Activated CD4-positive, alpha-beta T cell treated with anti-CD3 and anti-CD28 coated beads for 36 hours (primary cell): ENCODE measurements around the gene NEK7. TPM values are rescaled to one million over a fixed set of nuclear protein-coding genes. Genes with fewer than 3 reads are reported as not detected.

ENCODE experiments used
- ATAC-seq: fragments of 200-7000 bp; cut with Tn5 transposase; one replicate; pipeline ENCODE4 v1.10.0; 2021; ENCODE audit warnings: mild to moderate bottlenecking, moderate library complexity
- CTCF ChIA-PET: fragments of 350-600 bp; sonication (Branson Sonifier 250); formaldehyde crosslinking; loops from one replicate; lab custom pipeline; 2021; ENCODE audit warnings: antibody characterized with exemption; lab: Charles Lee
- POLR2A ChIA-PET: fragments of 350-600 bp; sonication (Branson Sonifier 250); formaldehyde crosslinking; loops from one replicate; lab custom pipeline; 2021; ENCODE audit warnings: antibody characterized with exemption, inconsistent platforms; lab: Charles Lee
- DNase-seq: peaks from one replicate; pipeline ENCODE4 v3.0.0-alpha.2; 2020
- H3K27ac Mint-ChIP-seq: one replicate; pipeline ENCODE4 v1.8.0; 2021; ENCODE audit warnings: mixed read lengths
- H3K27me3 Mint-ChIP-seq: one replicate; pipeline ENCODE4 v1.8.0; 2021; ENCODE audit warnings: mixed read lengths
- H3K36me3 Mint-ChIP-seq: one replicate; pipeline ENCODE4 v1.8.0; 2021; ENCODE audit warnings: low read depth, mixed read lengths
- H3K4me1 Mint-ChIP-seq: one replicate; pipeline ENCODE4 v1.8.0; 2021; ENCODE audit warnings: mixed read lengths
- H3K4me3 Mint-ChIP-seq: one replicate; pipeline ENCODE4 v1.8.0; 2021; ENCODE audit warnings: mild to moderate bottlenecking, moderate library complexity, mixed read lengths
- H3K9me3 Mint-ChIP-seq: one replicate; pipeline ENCODE4 v1.8.0; 2021; ENCODE audit warnings: low read depth, mixed read lengths
- intact Hi-C, 2 experiments: fragments of 100-400 bp; cut with DNase I in 1 of 2; cut with micrococcal nuclease in 1 of 2; formaldehyde crosslinking; loops; one replicate each; pipeline versions ENCODE4 v1.14.2 to v1.15.1; 2022 to 2024; cut with DNase I, micrococcal nuclease
- total RNA-seq, 2 experiments: library from RNA; stranded (reverse); gene quantifications; one replicate each; pipeline ENCODE4 v1.2.3, GENCODE V29; 2021

Gene NEK7
- total RNA-seq, 2 experiments from 2014 or later = 46.9 to 49.0 TPM

- H3K4me1 Mint-ChIP-seq = peaks cover 50% of the 10 kb centered on the region
- POLR2A ChIA-PET = no interaction called here
- intact Hi-C loops = loop anchor here in 1 of 2 experiments (10.0 kb wide), 2 partner anchors 271 to 361 kb away; no protein-coding TSS in a partner anchor
Observed at GRCh38 chr1:198253668-198254067, 96.9 kb downstream of the NEK7 start.

GRCh38 chr1:198254521-198254920 lies 97.7 kb downstream of the NEK7 start:
- Mint-ChIP-seq H3K36me3 (peaks cover 17% of the 10 kb centered on the region), H3K4me1 (peaks cover 58% of the 10 kb centered on the region), H3K27ac (no peak overlapping the region), H3K27me3 (peaks cover 2% of the 10 kb centered on the region), H3K9me3 (peaks cover 2% of the 10 kb centered on the region), H3K4me3 (no peak overlapping the region)
- intact Hi-C loops = loop anchor here in 1 of 2 experiments (10.0 kb wide), 2 partner anchors 270 to 360 kb away; no protein-coding TSS in a partner anchor
- ATAC-seq (no peak), DNase-seq (no peak)
- CTCF ChIA-PET = interaction anchor here (0.6 to 1.8 kb wide), 4 partner anchors 10 to 99 kb away, joined by 3 to 5 read pairs (median 4); no protein-coding TSS in a partner anchor
- POLR2A ChIA-PET = no interaction called here

More at GRCh38 chr1:198253668-198254067, 96.9 kb downstream of the NEK7 start:
- Mint-ChIP-seq H3K4me3 (peak overlapping the region; percentile 16), H3K9me3 (peaks cover 2% of the 10 kb centered on the region), H3K27me3 (peaks cover 2% of the 10 kb centered on the region), H3K36me3 (peaks cover 19% of the 10 kb centered on the region), H3K27ac (peak overlapping the region; percentile 79)
- CTCF ChIA-PET = interaction anchor here (0.6 kb wide), 1 partner anchor 411 kb away, joined by 4 read pairs; no protein-coding TSS in a partner anchor
- DNase-seq (peak; percentile 22), ATAC-seq (peak; percentile 88)

- H3K4me3 Mint-ChIP-seq = no peak overlapping the region
- H3K27me3 Mint-ChIP-seq = peaks cover 2% of the 10 kb centered on the region
- H3K4me1 Mint-ChIP-seq = peaks cover 63% of the 10 kb centered on the region
- H3K9me3 Mint-ChIP-seq = peaks cover 2% of the 10 kb centered on the region
- ATAC-seq (no peak), DNase-seq (no peak)
- intact Hi-C loops = loop anchor here (5.0 to 10.0 kb wide), 8 partner anchors 68 to 667 kb away; partner anchors contain the start of gene DENND1B (in 2 of the 2)
- H3K27ac Mint-ChIP-seq = no peak overlapping the region
- ChIA-PET CTCF (interaction anchor here (0.6 to 1.8 kb wide), 5 partner anchors 10 to 99 kb away, joined by 3 to 5 read pairs (median 3); no protein-coding TSS in a partner anchor), POLR2A (no interaction called here)
- peaks cover 17% of the 10 kb centered on the region for H3K36me3 Mint-ChIP-seq
Observed at GRCh38 chr1:198254948-198255347, 98.2 kb downstream of the NEK7 start.

- ATAC-seq (no peak), DNase-seq (no peak)
- intact Hi-C loops = loop anchor here (5.0 to 10.0 kb wide), 8 partner anchors 68 to 667 kb away; partner anchors contain the start of gene DENND1B (in 2 of the 2)
- CTCF ChIA-PET = interaction anchor here (0.9 to 1.8 kb wide), 3 partner anchors 9 to 90 kb away, joined by 3 to 5 read pairs (median 3); no protein-coding TSS in a partner anchor
- H3K27ac Mint-ChIP-seq = no peak overlapping the region
- H3K9me3 Mint-ChIP-seq = peaks cover 2% of the 10 kb centered on the region
- H3K4me1 Mint-ChIP-seq = peaks cover 69% of the 10 kb centered on the region
- peaks cover 19% of the 10 kb centered on the region for H3K36me3 Mint-ChIP-seq
- peaks cover 2% of the 10 kb centered on the region for H3K27me3 Mint-ChIP-seq
- H3K4me3 Mint-ChIP-seq = no peak overlapping the region
- POLR2A ChIA-PET = no interaction called here
Observed at GRCh38 chr1:198255784-198256183, 99.0 kb downstream of the NEK7 start.

GRCh38 chr1:198258491-198258890 lies 101.7 kb downstream of the NEK7 start:
- H3K27me3 Mint-ChIP-seq = peaks cover 2% of the 10 kb centered on the region
- intact Hi-C loops = loop anchor here (1.0 to 10.0 kb wide), 16 partner anchors 56 to 664 kb away; partner anchors contain the start of genes DENND1B (in 2 of the 2) and NEK7 (in 1 of the 2)
- H3K27ac Mint-ChIP-seq = peak overlapping the region; percentile 56
- peaks cover 2% of the 10 kb centered on the region for H3K9me3 Mint-ChIP-seq
- H3K36me3 Mint-ChIP-seq = peaks cover 14% of the 10 kb centered on the region
- peak overlapping the region; percentile 21 for H3K4me3 Mint-ChIP-seq
- H3K4me1 Mint-ChIP-seq = peaks cover 62% of the 10 kb centered on the region
- DNase-seq (no peak), ATAC-seq (peak; percentile 79)
- CTCF ChIA-PET = interaction anchor here (1.0 to 1.7 kb wide), 4 partner anchors 31 to 172 kb away, joined by 3 to 9 read pairs (median 5); no protein-coding TSS in a partner anchor
- POLR2A ChIA-PET = no interaction called here

- ChIA-PET POLR2A (no interaction called here), CTCF (interaction anchor here (1.6 to 1.7 kb wide), 2 partner anchors 30 to 94 kb away, joined by 4 to 9 read pairs; no protein-coding TSS in a partner anchor)
- DNase-seq (no peak), ATAC-seq (no peak)
- intact Hi-C loops = loop anchor here (2.0 to 10.0 kb wide), 13 partner anchors 72 to 663 kb away; partner anchors contain the start of genes DENND1B (in 2 of the 2) and NEK7 (in 1 of the 2)
- Mint-ChIP-seq H3K4me3 (no peak overlapping the region), H3K4me1 (peaks cover 54% of the 10 kb centered on the region), H3K36me3 (peaks cover 14% of the 10 kb centered on the region), H3K9me3 (peaks cover 2% of the 10 kb centered on the region), H3K27ac (peak overlapping the region; percentile 47), H3K27me3 (peaks cover 2% of the 10 kb centered on the region)
Observed at GRCh38 chr1:198259333-198260074, 102.7 kb downstream of the NEK7 start.

- ChIA-PET CTCF (interaction anchor here (0.5 to 1.3 kb wide), 8 partner anchors 30 to 1384 kb away, joined by 3 to 4 read pairs (median 3); no protein-coding TSS in a partner anchor), POLR2A (no interaction called here)
- Mint-ChIP-seq H3K27ac (no peak overlapping the region), H3K27me3 (no peaks in the 10 kb centered on the region), H3K36me3 (peaks cover 8% of the 10 kb centered on the region), H3K9me3 (no peaks in the 10 kb centered on the region), H3K4me3 (no peak overlapping the region), H3K4me1 (peaks cover 37% of the 10 kb centered on the region)
- DNase-seq (no peak), ATAC-seq (no peak)
- intact Hi-C loops = no loop called here
Observed at GRCh38 chr1:198261886-198262285, 105.1 kb downstream of the NEK7 start.

- Mint-ChIP-seq H3K4me1 (peaks cover 32% of the 10 kb centered on the region), H3K4me3 (no peak overlapping the region), H3K9me3 (no peaks in the 10 kb centered on the region), H3K27me3 (no peaks in the 10 kb centered on the region), H3K36me3 (peaks cover 7% of the 10 kb centered on the region), H3K27ac (no peak overlapping the region)
- ChIA-PET CTCF (interaction anchor here (1.2 to 1.3 kb wide), 2 partner anchors 110 to 438 kb away, joined by 3 to 4 read pairs; no protein-coding TSS in a partner anchor), POLR2A (no interaction called here)
- ATAC-seq (no peak), DNase-seq (no peak)
- intact Hi-C loops = no loop called here
Observed at GRCh38 chr1:198263186-198263585, 106.4 kb downstream of the NEK7 start.

- Mint-ChIP-seq H3K4me1 (peaks cover 23% of the 10 kb centered on the region), H3K9me3 (no peaks in the 10 kb centered on the region), H3K27me3 (no peaks in the 10 kb centered on the region), H3K4me3 (no peak overlapping the region), H3K36me3 (peaks cover 7% of the 10 kb centered on the region), H3K27ac (no peak overlapping the region)
- ATAC-seq (no peak), DNase-seq (no peak)
- intact Hi-C loops = no loop called here
- CTCF ChIA-PET = interaction anchor here (1.1 to 2.1 kb wide), 3 partner anchors 9 to 436 kb away, joined by 3 to 5 read pairs (median 3); no protein-coding TSS in a partner anchor
- POLR2A ChIA-PET = interaction anchor here (0.6 kb wide), 1 partner anchor 405 kb away, joined by 3 read pairs; no protein-coding TSS in a partner anchor
Observed at GRCh38 chr1:198264282-198264681, 107.5 kb downstream of the NEK7 start.

GRCh38 chr1:198265073-198265661 lies 108.4 kb downstream of the NEK7 start:
- Mint-ChIP-seq H3K36me3 (peaks cover 7% of the 10 kb centered on the region), H3K4me1 (peaks cover 15% of the 10 kb centered on the region), H3K27ac (no peak overlapping the region), H3K4me3 (no peak overlapping the region), H3K27me3 (no peaks in the 10 kb centered on the region), H3K9me3 (no peaks in the 10 kb centered on the region)
- intact Hi-C loops = loop anchor here in 1 of 2 experiments (5.0 kb wide), 1 partner anchor 178 kb away; no protein-coding TSS in a partner anchor
- ATAC-seq = no peak
- ChIA-PET CTCF (interaction anchor here (0.7 to 2.1 kb wide), 6 partner anchors 9 to 435 kb away, joined by 3 to 6 read pairs (median 3); partner anchors contain the start of gene NEK7), POLR2A (no interaction called here)
- DNase-seq = no peak
